Measurements from ENCODE around the gene RUNX2.

- TF ChIP-seq YY1 (IDR thresholded peaks at IDR 0.05; ENCODE audit: low read depth), result no peak
- TF ChIP-seq CEBPB (IDR thresholded peaks at IDR 0.05), result no peak
- no peak for TF ChIP-seq EP300 (IDR thresholded peaks at IDR 0.05; ENCODE audit: borderline replicate concordance)
Measured at GRCh38 chr6:45415315-45415714, 87.2 kb downstream of the RUNX2 start.
